Activated naive CD4-positive, alpha-beta T cell treated with anti-CD3 and anti-CD28 coated beads, Interleukin-2, amount 50 U/mL, for 24 hours (primary cell): ENCODE measurements around the gene TBC1D24.

Experiments used
- H3K27ac Mint-ChIP-seq: one replicate; pipeline ENCODE4 v1.8.0; 2021; ENCODE audit warnings: mild to moderate bottlenecking, mixed read lengths
- H3K27me3 Mint-ChIP-seq: one replicate; pipeline ENCODE4 v1.8.0; 2021; ENCODE audit warnings: mixed read lengths
- H3K36me3 Mint-ChIP-seq: one replicate; pipeline ENCODE4 v1.8.0; 2021; ENCODE audit warnings: mixed read lengths
- H3K4me1 Mint-ChIP-seq: one replicate; pipeline ENCODE4 v1.8.0; 2021; ENCODE audit warnings: mixed read lengths
- H3K4me3 Mint-ChIP-seq: one replicate; pipeline ENCODE4 v1.8.0; 2021; ENCODE audit warnings: mild to moderate bottlenecking, mixed read lengths
- H3K9me3 Mint-ChIP-seq: one replicate; pipeline ENCODE4 v1.8.0; 2021; ENCODE audit warnings: mixed read lengths

TBC1D24 gene

DNA sequence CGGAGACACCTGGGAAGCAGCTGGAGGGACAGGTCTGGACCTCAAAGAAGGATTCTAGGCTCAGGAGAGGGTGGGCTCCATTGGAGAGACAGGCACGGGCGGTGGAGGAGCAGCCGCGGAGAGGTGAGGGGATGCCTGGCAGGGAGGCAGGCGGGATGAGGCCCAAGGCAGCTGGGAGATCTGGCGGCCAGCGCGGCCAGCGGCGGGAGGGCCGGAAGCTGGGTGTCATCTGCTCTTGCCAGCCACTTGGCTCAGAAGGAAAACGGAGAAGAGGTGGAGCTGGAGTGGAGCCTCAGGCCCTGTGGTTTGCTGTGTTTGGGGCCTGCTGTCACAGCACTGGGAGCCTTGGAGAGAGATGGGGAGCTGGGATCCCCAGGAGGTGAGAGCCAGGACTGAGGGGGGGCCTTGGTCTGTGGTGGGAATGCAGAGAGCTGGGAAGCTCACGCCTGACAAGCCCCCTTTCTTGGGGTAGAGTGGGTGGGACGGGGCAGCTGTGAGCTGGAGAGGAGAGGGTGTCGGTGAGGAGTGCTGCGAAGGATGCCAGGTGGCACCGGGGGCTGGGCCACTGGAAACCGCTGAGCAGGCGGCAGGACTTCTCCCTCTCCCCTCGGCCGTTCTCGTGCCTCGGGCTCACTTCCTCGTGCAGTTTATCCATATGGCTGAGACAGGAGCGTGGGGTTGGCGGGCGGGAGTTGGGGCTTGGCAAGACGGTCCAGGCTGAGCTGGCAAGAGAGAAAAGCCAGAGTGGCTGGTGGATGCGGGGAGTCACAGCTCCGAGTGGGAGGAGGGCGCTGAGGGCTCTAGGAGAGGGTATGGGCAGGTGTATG lies 8.0 kb downstream of the TBC1D24 start:
- Mint-ChIP-seq H3K27me3 (no peaks in the 10 kb centered on the region), H3K4me1 (peaks cover 12% of the 10 kb centered on the region), H3K4me3 (no peak overlapping the region), H3K9me3 (no peaks in the 10 kb centered on the region), H3K27ac (peak overlapping the region; percentile 53), H3K36me3 (no peaks in the 10 kb centered on the region)

DNA sequence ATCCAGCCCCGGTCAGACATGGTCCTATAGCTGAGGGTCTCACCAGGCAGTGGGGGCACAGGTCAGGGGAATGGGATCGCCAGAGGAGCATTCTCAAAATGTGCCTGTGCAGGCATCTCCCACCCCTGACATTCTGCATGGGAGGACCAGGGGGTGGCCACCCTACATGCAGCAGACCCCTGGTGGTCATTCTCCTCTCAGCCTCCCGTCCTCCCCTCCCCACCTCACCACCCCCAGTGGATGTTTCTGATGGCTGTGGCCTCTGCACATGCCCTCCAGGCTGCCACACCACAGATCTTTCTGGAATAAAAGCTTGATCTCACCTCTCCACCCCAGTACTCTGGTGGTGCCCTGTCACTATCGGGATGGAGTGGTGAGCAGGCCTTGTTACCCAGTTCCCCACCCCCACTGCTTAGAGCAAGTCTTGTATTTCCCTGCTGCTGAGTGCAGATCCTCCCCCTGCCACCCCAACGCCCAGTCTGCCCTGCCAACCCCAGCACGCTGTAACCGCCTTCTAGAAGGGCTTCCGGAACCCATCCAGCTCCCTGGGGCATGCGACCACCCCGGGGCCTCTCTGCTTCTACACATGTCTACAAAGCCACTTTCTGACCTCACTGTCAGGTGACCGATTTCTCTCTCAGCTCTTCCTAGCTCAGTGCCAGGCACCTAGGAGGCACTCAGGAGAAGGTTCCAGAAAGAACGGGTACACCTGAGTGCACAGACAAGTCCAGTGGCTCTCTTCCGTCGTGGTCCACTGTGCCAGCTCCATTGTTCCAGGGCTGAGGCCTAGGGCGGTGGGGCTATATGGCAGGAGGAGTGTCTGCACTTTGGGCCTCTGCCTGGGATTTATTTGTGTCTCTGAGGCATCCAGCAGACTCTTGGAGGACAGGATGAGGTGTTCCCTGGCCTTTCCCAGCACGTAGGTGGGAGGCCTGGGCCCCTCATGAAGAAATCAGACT lies 9.3 kb downstream of the TBC1D24 start:
- Mint-ChIP-seq H3K4me3 (no peak overlapping the region), H3K27ac (no peak overlapping the region), H3K4me1 (peaks cover 12% of the 10 kb centered on the region), H3K36me3 (no peaks in the 10 kb centered on the region), H3K27me3 (no peaks in the 10 kb centered on the region), H3K9me3 (no peaks in the 10 kb centered on the region)

DNA sequence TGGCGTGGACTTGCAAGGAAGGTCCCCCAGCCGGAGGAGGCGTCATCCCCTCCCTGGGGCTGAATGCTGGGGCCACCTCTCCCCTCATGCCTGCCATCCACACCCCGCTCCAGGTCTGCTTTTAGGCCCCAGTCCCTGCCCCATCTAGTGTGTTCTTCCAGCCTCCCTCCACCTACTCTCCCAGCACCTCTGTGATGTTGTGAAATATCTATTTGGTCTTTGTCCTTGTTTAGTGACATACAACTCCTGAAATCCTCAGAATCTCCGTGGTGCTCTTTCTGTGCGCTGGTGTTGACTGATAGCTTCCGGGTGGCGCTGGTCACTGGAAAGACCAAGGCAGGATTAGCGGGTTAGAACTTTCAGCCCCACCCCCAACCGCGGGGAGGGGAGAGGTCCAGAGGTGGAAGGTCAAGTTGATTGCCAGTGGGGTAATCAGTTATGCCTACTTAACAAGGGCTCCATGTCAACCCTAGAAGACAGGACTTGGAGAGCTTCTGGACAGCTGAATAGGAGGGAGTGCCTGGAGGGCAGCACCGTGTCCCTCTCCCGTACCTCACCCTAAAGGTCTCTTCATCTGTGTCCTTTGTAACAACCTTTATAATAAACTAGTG lies 10.1 kb downstream of the TBC1D24 start:
- Mint-ChIP-seq H3K27ac (no peak overlapping the region), H3K27me3 (no peaks in the 10 kb centered on the region), H3K4me1 (peaks cover 12% of the 10 kb centered on the region), H3K36me3 (no peaks in the 10 kb centered on the region), H3K4me3 (no peak overlapping the region), H3K9me3 (no peaks in the 10 kb centered on the region)

DNA sequence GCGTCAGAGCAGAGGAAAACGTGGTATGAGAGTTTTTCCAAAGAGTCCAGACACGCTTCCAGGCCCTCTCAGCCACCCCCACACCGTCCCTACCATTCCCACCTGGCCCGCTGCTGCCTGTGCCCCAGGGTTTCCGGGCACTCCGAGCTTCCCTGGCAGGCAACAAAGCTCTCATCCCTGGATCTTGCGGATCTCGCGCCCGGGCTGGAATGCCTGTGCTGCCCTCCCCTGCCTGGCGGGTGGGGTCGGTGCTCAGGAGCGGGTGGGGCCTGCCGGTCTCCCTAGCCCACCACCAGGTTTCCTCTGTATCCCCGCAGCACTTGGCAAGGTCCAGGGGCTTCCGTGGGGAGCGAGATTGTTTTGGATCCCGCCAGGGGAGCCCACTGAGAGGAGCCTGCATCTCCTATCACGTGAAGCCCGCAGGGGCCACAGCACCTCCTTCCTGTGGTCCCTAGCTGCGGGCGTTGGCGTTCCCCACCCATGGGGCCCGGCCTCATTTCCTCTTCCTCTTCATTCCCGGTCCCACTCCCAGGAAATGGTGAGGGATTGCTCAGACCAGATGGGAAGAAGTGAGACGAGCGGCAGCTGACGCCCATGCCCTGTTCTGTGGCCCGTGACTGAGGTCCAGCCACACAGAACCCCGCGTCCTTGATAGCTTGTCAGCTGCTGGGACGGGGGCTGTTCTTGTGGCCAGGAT lies 11.0 kb downstream of the TBC1D24 start:
- Mint-ChIP-seq H3K36me3 (no peaks in the 10 kb centered on the region), H3K4me1 (peaks cover 12% of the 10 kb centered on the region), H3K27me3 (no peaks in the 10 kb centered on the region), H3K4me3 (no peak overlapping the region), H3K9me3 (no peaks in the 10 kb centered on the region), H3K27ac (no peak overlapping the region)

DNA sequence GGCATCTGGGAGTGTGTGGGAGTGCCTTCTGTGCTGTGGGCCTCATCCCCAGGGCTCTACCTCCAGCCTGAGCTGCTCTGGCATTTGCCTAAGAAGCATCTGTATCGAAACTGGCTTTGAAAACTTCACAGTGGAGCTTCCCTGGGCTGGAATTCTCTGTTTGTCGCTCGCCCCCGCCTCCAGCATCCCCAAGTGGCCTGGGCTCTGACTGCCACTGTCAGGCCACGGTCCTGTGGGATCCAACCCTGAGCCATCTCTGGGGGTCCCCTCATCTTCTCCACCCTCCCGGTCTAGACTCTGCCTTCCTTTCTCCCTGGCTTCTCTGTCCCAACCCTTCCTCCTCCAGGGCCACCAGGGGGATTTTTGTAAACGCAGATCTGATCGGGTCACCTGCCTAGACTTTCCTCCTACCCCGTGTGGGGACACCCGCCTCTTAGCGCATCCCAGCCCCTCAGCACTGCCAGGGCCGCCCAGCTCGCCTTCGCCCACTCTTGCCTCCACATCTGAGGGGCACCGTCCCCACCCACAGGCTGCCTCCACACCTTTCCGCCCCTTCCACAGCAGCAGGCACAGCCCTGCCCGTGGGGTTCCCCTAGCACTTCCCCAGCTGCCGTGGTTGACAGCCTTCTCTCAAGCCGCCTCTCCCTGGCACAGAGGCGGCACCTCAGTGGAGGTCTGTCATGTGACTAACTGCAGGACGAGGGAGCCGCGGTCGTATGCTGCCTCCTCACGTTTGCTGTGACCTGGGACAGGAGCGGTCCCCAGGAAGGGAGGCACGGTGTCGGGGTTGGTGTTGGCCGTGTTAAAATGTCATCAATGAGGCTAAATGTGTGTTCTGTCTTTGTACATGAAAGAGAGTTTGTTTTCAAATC lies 12.0 kb downstream of the TBC1D24 start:
- no peaks in the 10 kb centered on the region for H3K36me3 Mint-ChIP-seq
- peaks cover 12% of the 10 kb centered on the region for H3K4me1 Mint-ChIP-seq
- H3K4me3 Mint-ChIP-seq: peak overlapping the region; percentile 58
- peak overlapping the region; percentile 90 for H3K27ac Mint-ChIP-seq
- H3K27me3 Mint-ChIP-seq: no peaks in the 10 kb centered on the region
- H3K9me3 Mint-ChIP-seq: no peaks in the 10 kb centered on the region

DNA sequence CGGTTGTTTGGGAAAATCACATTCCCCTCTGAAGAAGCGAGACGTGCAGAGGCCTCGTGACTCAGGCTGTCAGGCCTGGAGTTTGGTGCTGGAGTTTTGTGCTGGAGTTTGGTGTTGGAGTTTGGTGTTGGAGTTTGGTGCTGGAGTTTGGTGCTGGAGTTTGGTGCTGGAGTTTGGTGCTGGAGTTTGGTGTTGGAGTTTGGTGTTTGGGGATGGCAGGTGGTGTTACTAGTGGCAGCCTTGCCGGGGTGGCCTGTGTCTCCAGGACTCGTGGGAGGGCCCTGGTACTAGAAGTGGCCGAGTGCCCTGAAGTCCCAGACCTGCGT lies 12.6 kb downstream of the TBC1D24 start:
- Mint-ChIP-seq H3K4me1 (peaks cover 12% of the 10 kb centered on the region), H3K4me3 (peak overlapping the region; percentile 58), H3K27me3 (no peaks in the 10 kb centered on the region), H3K9me3 (no peaks in the 10 kb centered on the region), H3K36me3 (no peaks in the 10 kb centered on the region), H3K27ac (peak overlapping the region; percentile 90)

DNA sequence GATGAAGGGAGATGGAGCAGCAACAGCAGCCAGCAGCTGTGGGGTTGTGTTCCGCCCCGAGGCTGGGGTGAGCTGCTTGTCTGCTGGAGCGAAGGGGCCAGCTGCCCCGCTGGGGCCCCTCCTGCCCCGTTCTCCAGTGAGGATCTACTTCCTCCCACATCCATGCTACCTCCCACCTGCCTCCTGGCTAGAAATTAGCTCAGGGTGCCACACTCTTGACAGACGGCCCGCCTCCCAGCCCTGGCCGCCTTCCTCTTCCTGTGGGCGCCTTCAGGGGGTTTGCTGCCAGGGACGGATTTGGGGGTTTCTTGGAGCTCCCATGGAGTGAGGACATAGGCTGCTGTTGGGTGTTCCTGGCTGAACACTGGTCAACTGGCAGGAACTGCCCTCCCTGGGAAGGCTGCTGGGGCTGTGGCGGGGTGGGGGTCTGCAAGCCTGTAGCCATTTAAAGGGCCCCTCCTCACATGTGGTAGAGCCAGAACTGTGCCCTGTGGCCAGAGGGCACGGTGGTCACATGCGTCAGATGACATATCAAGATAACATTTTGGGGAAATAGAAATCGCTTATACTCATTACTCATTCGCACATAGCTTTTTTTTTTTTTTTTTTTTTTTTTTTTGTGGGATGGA lies 13.1 kb downstream of the TBC1D24 start:
- H3K27me3 Mint-ChIP-seq: no peaks in the 10 kb centered on the region
- no peaks in the 10 kb centered on the region for H3K9me3 Mint-ChIP-seq
- H3K4me3 Mint-ChIP-seq: no peak overlapping the region
- peaks cover 12% of the 10 kb centered on the region for H3K4me1 Mint-ChIP-seq
- H3K27ac Mint-ChIP-seq: no peak overlapping the region
- H3K36me3 Mint-ChIP-seq: no peaks in the 10 kb centered on the region

DNA sequence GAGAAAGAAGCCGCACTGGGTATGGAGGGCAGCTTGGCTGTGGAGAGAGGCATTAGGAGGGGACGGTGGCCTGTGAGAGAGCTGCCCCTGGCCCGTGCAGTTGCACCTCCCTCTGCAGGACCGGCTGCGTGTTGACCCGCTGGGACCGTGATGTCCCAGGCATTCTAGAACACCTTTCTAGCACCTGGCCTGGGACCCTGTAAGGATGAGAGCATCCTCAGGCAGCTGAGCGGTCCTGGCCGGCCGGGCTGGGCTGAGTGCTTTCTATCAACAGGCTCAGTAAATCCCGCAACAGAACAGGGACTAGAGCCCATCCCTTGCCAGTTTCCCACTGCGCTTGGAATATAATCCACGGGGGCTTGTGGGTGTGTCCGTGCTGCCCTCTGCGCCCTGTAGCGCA lies 14.7 kb downstream of the TBC1D24 start:
- Mint-ChIP-seq H3K4me1 (peaks cover 12% of the 10 kb centered on the region), H3K9me3 (no peaks in the 10 kb centered on the region), H3K27me3 (no peaks in the 10 kb centered on the region), H3K27ac (no peak overlapping the region), H3K36me3 (no peaks in the 10 kb centered on the region), H3K4me3 (no peak overlapping the region)

DNA sequence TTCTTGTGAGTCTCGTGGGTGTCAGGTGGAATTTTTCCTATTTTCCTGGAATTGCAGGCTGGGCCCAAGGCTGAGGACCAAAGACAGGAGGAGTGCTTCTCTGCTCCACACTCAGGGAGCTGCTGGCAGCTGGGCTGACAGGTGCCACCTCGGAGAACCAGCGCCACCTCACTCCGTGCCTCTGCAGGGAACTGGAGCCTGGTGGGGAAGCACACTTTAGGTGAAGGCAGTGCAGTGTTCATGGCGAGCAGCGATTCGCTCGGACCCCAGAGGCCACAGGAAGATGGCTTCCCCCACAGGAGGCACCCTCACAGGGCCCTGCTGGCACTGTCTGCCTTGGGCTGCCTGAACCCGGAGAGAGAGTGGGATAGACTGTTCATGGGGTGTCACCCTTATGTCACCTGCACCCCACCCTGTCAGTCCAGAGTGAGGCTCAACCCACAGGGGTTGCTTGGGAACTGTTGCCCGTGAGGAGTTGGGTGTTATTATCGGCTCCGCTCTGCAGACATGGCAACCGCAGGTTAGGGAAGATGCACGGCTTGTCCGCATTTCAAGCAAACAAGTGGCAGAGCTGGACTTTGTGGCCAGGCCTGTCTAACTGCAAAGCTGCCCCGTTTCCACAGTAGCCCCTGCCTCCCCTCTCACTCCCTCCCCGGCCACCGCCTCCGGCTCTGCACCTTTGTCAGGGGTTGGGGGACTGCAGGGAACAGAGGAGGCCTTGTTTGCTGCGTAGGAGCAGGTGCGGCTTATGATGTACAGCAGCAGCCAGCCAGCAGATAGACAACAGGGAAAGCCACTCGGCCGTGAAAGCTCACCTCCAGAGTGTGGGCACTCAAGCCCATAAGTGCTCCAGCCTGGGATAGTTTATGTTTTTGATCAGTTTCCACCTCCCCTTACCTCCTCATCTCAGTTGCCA lies 15.5 kb downstream of the TBC1D24 start:
- no peak overlapping the region for H3K27ac Mint-ChIP-seq
- H3K27me3 Mint-ChIP-seq: no peaks in the 10 kb centered on the region
- no peaks in the 10 kb centered on the region for H3K9me3 Mint-ChIP-seq
- H3K36me3 Mint-ChIP-seq: no peaks in the 10 kb centered on the region
- H3K4me3 Mint-ChIP-seq: no peak overlapping the region
- peaks cover 12% of the 10 kb centered on the region for H3K4me1 Mint-ChIP-seq

DNA sequence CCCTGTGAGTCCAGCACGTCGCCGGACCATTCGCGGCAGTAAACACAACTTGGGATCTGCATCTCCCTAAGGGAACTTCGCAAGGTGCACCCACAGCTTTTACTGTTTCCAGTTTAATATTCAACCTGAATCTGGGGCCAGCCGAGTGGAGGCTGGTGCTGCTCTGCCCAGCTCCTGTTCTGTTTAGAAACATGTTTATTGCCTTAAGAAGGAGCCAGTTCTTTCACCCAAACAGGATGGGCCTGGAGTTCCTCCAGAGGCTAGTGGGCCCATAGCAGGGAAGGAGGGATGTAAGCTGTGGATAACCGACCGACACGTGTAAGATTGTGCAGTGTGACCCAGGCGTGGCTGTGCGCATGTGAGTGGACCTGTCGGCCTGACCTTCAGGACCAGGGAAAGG lies 17.4 kb downstream of the TBC1D24 start:
- Mint-ChIP-seq H3K9me3 (no peaks in the 10 kb centered on the region), H3K4me3 (no peak overlapping the region), H3K36me3 (no peaks in the 10 kb centered on the region), H3K27me3 (no peaks in the 10 kb centered on the region), H3K27ac (no peak overlapping the region), H3K4me1 (peaks cover 5% of the 10 kb centered on the region)

DNA sequence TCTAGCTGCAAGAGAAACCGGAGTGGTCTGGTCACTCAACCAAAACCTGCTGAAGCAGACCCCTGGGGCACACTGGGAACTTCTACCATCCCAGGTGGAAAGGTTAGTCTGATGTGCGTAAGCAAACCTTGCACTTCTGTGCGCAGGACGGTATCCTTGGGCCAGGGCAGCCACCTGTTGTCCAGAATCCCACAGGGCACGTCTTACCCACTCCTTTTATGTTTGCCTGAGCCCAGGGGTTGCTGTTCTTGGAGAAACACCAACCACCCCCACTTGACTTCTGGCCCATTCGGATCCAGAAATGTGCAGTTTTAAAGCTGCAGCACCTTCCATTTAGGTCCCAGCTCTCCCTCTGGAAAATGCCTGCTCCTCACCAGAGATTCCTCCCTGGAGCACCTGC lies 18.7 kb downstream of the TBC1D24 start:
- Mint-ChIP-seq H3K36me3 (peaks cover 4% of the 10 kb centered on the region), H3K27ac (no peak overlapping the region), H3K4me3 (no peak overlapping the region), H3K27me3 (no peaks in the 10 kb centered on the region), H3K9me3 (no peaks in the 10 kb centered on the region), H3K4me1 (no peaks in the 10 kb centered on the region)

DNA sequence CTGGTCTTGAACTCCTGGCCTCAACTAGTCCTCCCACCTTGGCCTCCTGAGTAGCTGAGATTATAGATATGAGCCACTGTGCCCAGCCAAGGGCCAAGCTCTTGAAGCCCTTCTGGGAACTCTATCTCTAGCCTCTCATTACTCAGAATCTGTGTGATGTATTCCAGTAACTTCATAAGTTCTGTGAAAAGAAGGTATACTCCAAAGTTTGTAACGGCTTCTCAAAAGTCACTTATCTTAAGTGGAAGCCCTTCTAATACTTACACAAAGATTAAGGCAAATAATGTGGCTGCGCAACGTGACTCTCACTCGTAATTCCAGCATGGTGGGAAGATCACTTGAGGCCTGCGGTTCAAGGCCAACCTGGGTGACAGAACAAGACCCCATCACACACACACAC lies 19.7 kb downstream of the TBC1D24 start:
- no peaks in the 10 kb centered on the region for H3K9me3 Mint-ChIP-seq
- no peak overlapping the region for H3K27ac Mint-ChIP-seq
- no peaks in the 10 kb centered on the region for H3K27me3 Mint-ChIP-seq
- H3K36me3 Mint-ChIP-seq: peaks cover 4% of the 10 kb centered on the region
- H3K4me1 Mint-ChIP-seq: no peaks in the 10 kb centered on the region
- H3K4me3 Mint-ChIP-seq: no peak overlapping the region

DNA sequence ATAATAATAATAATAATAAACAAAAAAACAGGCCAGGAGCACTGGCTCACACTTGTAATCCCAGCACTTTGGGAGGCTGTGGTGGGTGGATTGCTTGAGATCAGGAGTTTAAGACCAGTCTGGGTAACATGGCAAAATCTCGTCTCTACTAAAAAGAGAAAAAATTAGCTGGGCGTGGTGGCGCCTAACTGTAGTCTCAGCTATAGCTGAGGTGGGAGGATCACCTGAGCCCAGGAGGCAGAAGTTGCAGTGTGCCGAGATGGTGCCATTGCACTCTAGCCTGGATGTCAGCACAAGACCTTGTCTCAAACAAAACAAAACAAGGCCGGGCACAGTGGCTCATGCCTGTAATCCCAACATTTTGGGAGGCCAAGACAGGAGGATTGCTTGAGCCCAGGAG lies 20.1 kb downstream of the TBC1D24 start:
- H3K9me3 Mint-ChIP-seq: no peaks in the 10 kb centered on the region
- no peak overlapping the region for H3K27ac Mint-ChIP-seq
- peaks cover 4% of the 10 kb centered on the region for H3K36me3 Mint-ChIP-seq
- H3K4me1 Mint-ChIP-seq: no peaks in the 10 kb centered on the region
- H3K4me3 Mint-ChIP-seq: no peak overlapping the region
- no peaks in the 10 kb centered on the region for H3K27me3 Mint-ChIP-seq
